K562 (cell line): ENCODE results near the gene TMEM204. TPM values are rescaled to one million over a fixed set of nuclear protein-coding genes. Genes with fewer than 3 reads are reported as not detected.

Experiments
- ATAC-seq: fragments of 200-7000 bp; cut with Tn5 transposase; 3 replicates; pipeline ENCODE4 v1.9.1; 2020; ENCODE audit warnings: moderate library complexity
- BruUV-seq: library from RNA; stranded (reverse); fragments of 400-500 nt; replicated peaks from 2 replicates; lab custom pipeline; 2021; lab: Mats Ljungman, UMichigan
- CTCF ChIA-PET: fragments of 300-600 bp; formaldehyde crosslinking; extraction: SDS; loops from one replicate; lab custom pipeline; 2021; ENCODE audit warnings: low intra/inter-chr PET ratio; lab: Yijun Ruan, JAX
- POLR2A ChIA-PET: fragments of 300-600, 350-650 bp; sonication (Branson Sonifier 250); formaldehyde crosslinking; extraction: SDS; loops from one replicate; lab custom pipeline; 2021; ENCODE audit warnings: antibody characterized with exemption, inconsistent platforms; lab: Yijun Ruan, JAX
- DNase-seq, 4 experiments: peaks; one replicate each; pipeline versions ENCODE4 v3.0.0 to v3.0.0-alpha.2; 2011 to 2018; ENCODE audit warnings: low spot score in 3 of 4, mixed read lengths in 3 of 4; ENCODE audit errors: extremely low read depth in 1 of 4
- FAIRE-seq: peaks from 2 replicates; lab custom pipeline; 2011; peaks lifted over from hg19 to GRCh38; lab: Jason Lieb, UNC
- H2AFZ ChIP-seq: 2 replicates; pipeline ENCODE4 v1.6.0; 2011; ENCODE audit warnings: low read depth, low read length, control low read depth, inconsistent platforms
- H3K27ac ChIP-seq: fragments of 200-600 bp; 3 replicates; pipeline ENCODE4 v1.8.0; 2011; ENCODE audit warnings: low read depth, mild to moderate bottlenecking, control low read depth, inconsistent platforms, low read length, moderate library complexity, mixed read lengths; ENCODE audit errors: extremely low read depth
- H3K27me3 ChIP-seq, 2 experiments: fragments of 300-600 bp in 1 of 2; 2 replicates in 1 of 2; 3 replicates in 1 of 2; pipeline versions ENCODE4 v1.6.0 to v1.8.0; 2011; ENCODE audit warnings: inconsistent platforms in 2 of 2, low read length in 2 of 2, mild to moderate bottlenecking in 1 of 2, mixed read lengths in 1 of 2, moderate library complexity in 1 of 2; ENCODE audit not compliant: control insufficient read depth in 2 of 2, insufficient read depth in 2 of 2
- H3K36me3 ChIP-seq: fragments of 300-600 bp; 3 replicates; pipeline ENCODE4 v1.8.0; 2011; ENCODE audit warnings: mild to moderate bottlenecking, low read length, inconsistent platforms; ENCODE audit not compliant: control insufficient read depth, insufficient read depth
- H3K4me1 ChIP-seq, 2 experiments: fragments of 200-600 bp in 1 of 2; replicated peaks in 1 of 2; 2 replicates in 1 of 2; 3 replicates in 1 of 2; pipeline versions ENCODE4 v1.5.1 to v1.8.0; 2011; ENCODE audit warnings: inconsistent platforms in 2 of 2, low read length in 2 of 2, mild to moderate bottlenecking in 1 of 2, mixed read lengths in 1 of 2, moderate library complexity in 1 of 2; ENCODE audit not compliant: control insufficient read depth in 2 of 2, insufficient read depth in 2 of 2
- H3K4me2 ChIP-seq: 2 replicates; pipeline ENCODE4 v1.6.1; 2011; ENCODE audit warnings: low read length, control low read depth, inconsistent platforms, mixed read lengths; ENCODE audit not compliant: insufficient read depth
- H3K4me3 ChIP-seq: fragments of 200-600 bp; sonication (generic), shearing (Covaris generic); 2 replicates; pipeline ENCODE4 v1.5.1; 2016; ENCODE audit warnings: control low read depth, inconsistent platforms
- H3K79me2 ChIP-seq: fragments of 200-600 bp; 3 replicates; pipeline ENCODE4 v1.8.0; 2011; ENCODE audit warnings: low read length, inconsistent platforms; ENCODE audit not compliant: control insufficient read depth, insufficient read depth
- H3K9ac ChIP-seq, 2 experiments: 2 replicates each; pipeline versions ENCODE4 v1.6.0 to v1.6.1; 2011; ENCODE audit warnings: low read depth in 2 of 2, low read length in 2 of 2, control low read depth in 1 of 2, inconsistent platforms in 1 of 2, mild to moderate bottlenecking in 1 of 2, mixed read lengths in 1 of 2; ENCODE audit not compliant: insufficient read depth in 1 of 2
- H3K9me1 ChIP-seq: one replicate; pipeline ENCODE4 v1.6.0; 2011; ENCODE audit warnings: inconsistent platforms, mild to moderate bottlenecking, low read length, moderate library complexity; ENCODE audit not compliant: control insufficient read depth, insufficient read depth
- H3K9me3 ChIP-seq: replicated peaks from 2 replicates; pipeline ENCODE4 v1.5.1; 2011; ENCODE audit warnings: low read depth, low read length, inconsistent platforms; ENCODE audit not compliant: control insufficient read depth, insufficient read depth
- H4K20me1 ChIP-seq: replicated peaks from 2 replicates; pipeline ENCODE4 v1.6.1; 2011; ENCODE audit warnings: low read length, inconsistent platforms, mixed read lengths; ENCODE audit not compliant: control insufficient read depth, insufficient read depth
- BRF1 ChIP-seq: IDR thresholded peaks from 3 replicates; pipeline ENCODE4 v1.6.1; 2011; ENCODE audit warnings: borderline replicate concordance, mild to moderate bottlenecking; ENCODE audit not compliant: insufficient read length; ENCODE audit errors: extremely low read depth
- ELF1 ChIP-seq: fragments of 200-800 bp; sonication (Bioruptor generic); IDR thresholded peaks from 2 replicates; pipeline ENCODE4 v1.6.1; 2016; ENCODE audit warnings: missing genetic modification characterization, missing compliant biosample characterization
- ERF ChIP-seq: fragments of 450-650 bp; formaldehyde crosslinking; IDR thresholded peaks from 2 replicates; pipeline ENCODE4 v1.4.0; 2020; ENCODE audit warnings: mild to moderate bottlenecking, mixed read lengths
- HMG20B ChIP-seq: fragments of 250-450 bp; sonication (Bioruptor Pico); IDR thresholded peaks from 2 replicates; pipeline ENCODE4 v1.5.0; 2021; ENCODE audit warnings: mild to moderate bottlenecking
- HNRNPL ChIP-seq: fragments of 200-400 bp; formaldehyde crosslinking; IDR thresholded peaks from 2 replicates; pipeline ENCODE4 v1.6.1; 2017; ENCODE audit warnings: low read depth, mild to moderate bottlenecking, low read length
- MCM5 ChIP-seq: fragments of 450-650 bp; IDR thresholded peaks from 2 replicates; pipeline ENCODE4 v1.6.1; 2016; ENCODE audit warnings: low read depth
- NCOA1 ChIP-seq: fragments of 450-650 bp; IDR thresholded peaks from 2 replicates; pipeline ENCODE4 v1.6.1; 2016; ENCODE audit warnings: low read depth
- NFE2 ChIP-seq: IDR thresholded peaks from 2 replicates; pipeline ENCODE4 v1.6.1; 2014; ENCODE audit warnings: antibody characterized with exemption, low read depth
- RBFOX2 ChIP-seq: fragments of 200-400 bp; formaldehyde crosslinking; IDR thresholded peaks from 2 replicates; pipeline ENCODE4 v1.6.1; 2017; ENCODE audit warnings: low read depth, mild to moderate bottlenecking, low read length, moderate library complexity
- RFX5 ChIP-seq: IDR thresholded peaks from 2 replicates; pipeline ENCODE4 v1.6.1; 2011; ENCODE audit warnings: low read depth, mild to moderate bottlenecking, improper control_type of control experiment, low read length
- STAT5A ChIP-seq: IDR thresholded peaks from 2 replicates; pipeline ENCODE4 v1.6.1; 2012; ENCODE audit warnings: low read length, inconsistent platforms, borderline replicate concordance
- STAT5B ChIP-seq: fragments of 250-450 bp; sonication (Bioruptor Pico); IDR thresholded peaks from 2 replicates; pipeline ENCODE4 v1.8.0; 2021; ENCODE audit warnings: mild to moderate bottlenecking, inconsistent platforms
- TFAP4 ChIP-seq: sonication (generic); formaldehyde crosslinking; IDR thresholded peaks from 2 replicates; pipeline ENCODE4 v1.8.0; 2022; ENCODE audit warnings: missing genetic modification reagents, mild to moderate bottlenecking, moderate library complexity, borderline replicate concordance
- ZBTB17 ChIP-seq: fragments of 450-650 bp; formaldehyde crosslinking; IDR thresholded peaks from 2 replicates; pipeline ENCODE4 v1.4.0; 2020; ENCODE audit warnings: mild to moderate bottlenecking
- ZNF24 ChIP-seq: fragments of 450-650 bp; IDR thresholded peaks from 2 replicates; pipeline ENCODE4 v1.6.1; 2016
- ZNF280B ChIP-seq: fragments of 250-450 bp; sonication (Bioruptor Pico); IDR thresholded peaks from 2 replicates; pipeline ENCODE4 v1.5.1; 2021; ENCODE audit warnings: mild to moderate bottlenecking
- ZNF830 ChIP-seq: fragments of 250-450 bp; sonication (Bioruptor Pico); IDR thresholded peaks from 2 replicates; pipeline ENCODE4 v1.5.0; 2021; ENCODE audit warnings: mild to moderate bottlenecking
- WGBS: fragments of 100-300 bp; shearing (Covaris generic); methylation state at CpG from one replicate; pipeline ENCODE4 v1.1.6; 2016; ENCODE audit warnings: low coverage, mixed read lengths; ENCODE audit not compliant: insufficient coverage; ENCODE audit errors: missing lambda C conversion rate; 5-methylcytosine and 5-hydroxymethylcytosine counted together
- in situ Hi-C: fragments of 300-500 bp; cut with MboI; formaldehyde crosslinking; loops from 4 replicates; pipeline ENCODE4 v1.15.0; 2018; ENCODE audit warnings: inconsistent platforms, mixed read lengths
- intact Hi-C: fragments of 100-400 bp; cut with micrococcal nuclease; formaldehyde crosslinking; loops from 2 replicates; pipeline ENCODE4 v1.14.2; 2022
- polyA plus RNA-seq, 8 experiments: library from polyadenylated mRNA; depleted of rRNA in 4 of 8; stranded (reverse) in 5 of 8; unstranded in 3 of 8; fragments of >200 nt; fragmentation: Nextera tagmentation in 2 of 8; fragmentation: Illumina TruSeq in 1 of 8; extraction: Ambion mirVana in 2 of 8; extraction: Trizol in 1 of 8; gene quantifications; 2 replicates each; pipeline versions ENCODE4 v1.2.1 to v1.2.3, GENCODE V29; 2011 to 2014; ENCODE audit warnings: inconsistent platforms in 1 of 8, missing spikeins in 1 of 8
- total RNA-seq, 7 experiments: library from RNA; depleted of rRNA in 6 of 7; stranded (reverse); fragments of >200 nt in 6 of 7; fragmentation: Illumina TruSeq in 2 of 7; extraction: Trizol in 2 of 7; gene quantifications; 2 replicates each; pipeline versions ENCODE4 v1.2.1 to v1.2.3, GENCODE V29; 2011 to 2021; ENCODE audit warnings: low replicate concordance in 1 of 7

The TMEM204 gene
- total and polyA plus RNA-seq, 9 of the 15 experiments (the other 6 are each of a cell fraction or from before 2014, with no cell fraction given) = 0.04 to 0.18 TPM; not detected in 7

GRCh38 chr16:1580956-1581355, 47.5 kb downstream of the TMEM204 start (continued):
- TF ChIP-seq TFAP4 (CRISPR knock-in tag) = no peak
- TF ChIP-seq, all 486 proteins: peak for 1

GRCh38 chr16:1581804-1582203, 48.3 kb downstream of the TMEM204 start:
- Histone ChIP-seq H3K9me1 (no peaks in the 10 kb centered on the region), H3K4me2 (no peak overlapping the region), H3K36me3 (no peaks in the 10 kb centered on the region), H2AFZ (no peak overlapping the region), H3K4me1 (peaks cover 0 to 8% of the 10 kb centered on the region in 2 experiments; a peak in 1 of 5 replicates), H3K9me3 (no peaks in the 10 kb centered on the region), H3K27ac (no peak overlapping the region), H4K20me1 (no peaks in the 10 kb centered on the region), H3K27me3 (no peaks in the 10 kb centered on the region), H3K4me3 (no peak overlapping the region), H3K79me2 (no peaks in the 10 kb centered on the region), H3K9ac (no peak overlapping the region)
- WGBS = 70% methylated on average over 7 of the region's 9 CpGs
- ChIA-PET CTCF (no interaction called here), POLR2A (no interaction called here)
- intact Hi-C loops = no loop called here
- no peak for FAIRE-seq
- no peak for TF ChIP-seq STAT5B (CRISPR knock-in tag)
- TF ChIP-seq NCOA1 = no peak
- TF ChIP-seq MCM5 = no peak
- no peak for TF ChIP-seq ZNF24
- TF ChIP-seq ELF1 = no peak
- TF ChIP-seq RBFOX2 = no peak
- TF ChIP-seq HMG20B = no peak
- TF ChIP-seq HNRNPL = no peak
- no peak for TF ChIP-seq ZNF280B (CRISPR knock-in tag)
- TF ChIP-seq ZNF830 (CRISPR knock-in tag) = no peak
- no peak for TF ChIP-seq ERF
- TF ChIP-seq STAT5A = no peak
- no peak for TF ChIP-seq BRF1
- no peak for TF ChIP-seq NFE2
- TF ChIP-seq ZBTB17 = no peak
- TF ChIP-seq RFX5 = no peak
- in situ Hi-C loops = no loop called here
- ATAC-seq = no peak
- no peak for DNase-seq
- BruUV-seq = no TSS peak
